ENCODE results near the gene C19orf73. TPM values are rescaled to one million over a fixed set of nuclear protein-coding genes. Genes with fewer than 3 reads are reported as not detected.

The C19orf73 gene
- total RNA-seq, 1 donor from 2014 or later, result 1.4 TPM

- intact Hi-C loops (cut with DNase I), result no loop called here
- ATAC-seq (no peak), DNase-seq (no peak)
Measured at GRCh38 chr19:49109569-49110233, 9.2 kb downstream of the C19orf73 start.

DNA sequence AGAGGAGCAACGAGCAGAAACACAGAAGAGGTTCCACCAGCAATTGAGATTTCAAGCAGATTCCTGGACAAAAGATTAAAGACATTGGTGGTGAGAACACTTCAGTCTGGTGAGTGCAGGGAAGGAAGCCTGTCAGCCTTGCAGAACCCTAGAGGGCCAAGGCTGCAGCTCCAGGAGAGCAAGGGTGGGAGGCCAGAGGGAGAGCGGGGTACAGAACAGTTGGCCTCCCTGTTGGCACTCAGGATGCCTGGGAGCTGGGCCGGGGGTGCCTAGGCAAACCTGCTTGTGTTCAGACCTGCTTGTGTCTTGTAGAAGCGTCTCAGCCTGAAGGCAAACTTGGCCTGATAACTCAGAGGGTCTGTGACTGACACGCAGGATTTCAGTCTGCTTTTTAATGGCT, 9.9 kb downstream of the C19orf73 start:
- peaks cover 54% of the 10 kb centered on the region for H3K36me3 ChIP-seq
- intact Hi-C loops (cut with DNase I), result no loop called here
- H3K27ac ChIP-seq, result no peak overlapping the region
- TF ChIP-seq CTCF (IDR thresholded peaks at IDR 0.05), result no peak
- H3K4me3 ChIP-seq, result no peak overlapping the region
- no peaks in the 10 kb centered on the region for H3K27me3 ChIP-seq (ENCODE audit: low read depth)
- H3K4me1 ChIP-seq, result peaks cover 13% of the 10 kb centered on the region
- ATAC-seq (no peak), DNase-seq (no peak)
- H3K9me3 ChIP-seq, result no peaks in the 10 kb centered on the region

More at GRCh38 chr19:49109569-49110233, 9.2 kb downstream of the C19orf73 start:
- no peaks in the 10 kb centered on the region for H3K27me3 ChIP-seq (ENCODE audit: low read depth)
- peaks cover 48% of the 10 kb centered on the region for H3K36me3 ChIP-seq
- H3K4me1 ChIP-seq, result peaks cover 13% of the 10 kb centered on the region
- H3K9me3 ChIP-seq, result no peaks in the 10 kb centered on the region
- no peak for TF ChIP-seq CTCF (IDR thresholded peaks at IDR 0.05)
- no peak overlapping the region for H3K4me3 ChIP-seq
- H3K27ac ChIP-seq, result no peak overlapping the region

- peak in 1 of 2 donors; percentile 5 for ATAC-seq
- Histone ChIP-seq H3K27me3 (ENCODE audit: low read depth) (no peaks in the 10 kb centered on the region), H3K9me3 (no peaks in the 10 kb centered on the region), H3K36me3 (peaks cover 67% of the 10 kb centered on the region), H3K4me1 (peaks cover 5% of the 10 kb centered on the region), H3K27ac (no peak overlapping the region), H3K4me3 (no peak overlapping the region)
- intact Hi-C loops (cut with DNase I), result no loop called here
- TF ChIP-seq CTCF (IDR thresholded peaks at IDR 0.05), result no peak
- DNase-seq, result no peak
Measured at GRCh38 chr19:49107625-49108459, 11.1 kb downstream of the C19orf73 start.

GRCh38 chr19:49106648-49107135, 12.3 kb downstream of the C19orf73 start:
- DNase-seq, result peak; percentile 71
- intact Hi-C loops (cut with DNase I), result no loop called here
- ATAC-seq, result peak; percentile 16 to 48

More at GRCh38 chr19:49106648-49107135, 12.3 kb downstream of the C19orf73 start:
- no peaks in the 10 kb centered on the region for H3K9me3 ChIP-seq
- peaks cover 5% of the 10 kb centered on the region for H3K4me1 ChIP-seq
- peak; percentile 76 for TF ChIP-seq CTCF (IDR thresholded peaks at IDR 0.05)
- no peak overlapping the region for H3K4me3 ChIP-seq
- peaks cover 78% of the 10 kb centered on the region for H3K36me3 ChIP-seq
- no peak overlapping the region for H3K27ac ChIP-seq
- H3K27me3 ChIP-seq (ENCODE audit: low read depth), result no peaks in the 10 kb centered on the region
